Measurements from ENCODE around the gene ZNG1F. TPM values are rescaled to one million over a fixed set of nuclear protein-coding genes. Genes with fewer than 3 reads are reported as not detected.
"Not testable (repeated sequence)": the region's sequence is repeated elsewhere in the genome, so short reads cannot be mapped to it uniquely, and the experiment has no call there.

Gene ZNG1F
- total RNA-seq, 1 experiment from 2014 or later: 6.9 TPM

DNA sequence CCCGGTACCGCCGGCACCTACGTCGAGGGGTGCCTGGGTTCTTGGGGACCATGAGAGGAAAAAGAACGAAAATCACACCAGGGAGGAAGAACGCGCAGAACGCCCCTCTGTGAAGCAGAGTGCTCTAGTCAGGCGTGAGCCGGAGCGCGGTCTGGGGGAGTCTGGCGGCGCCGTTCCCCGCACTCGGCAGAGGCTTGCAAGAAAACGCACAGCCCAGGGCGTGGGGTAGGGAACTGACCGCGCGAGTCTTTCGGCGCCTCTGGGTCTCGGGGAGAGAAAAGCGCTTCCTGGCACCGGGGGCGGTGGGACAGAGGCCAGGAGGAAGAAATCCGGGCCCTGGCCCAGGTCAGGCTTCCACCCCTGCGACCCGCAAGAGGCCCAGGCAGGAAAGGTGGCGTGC is 65.3 kb downstream of the ZNG1F start:
- POLR2A ChIA-PET (ENCODE audit: unreplicated experiment); H3K79me2 ChIP-seq (ENCODE audit: low read length); H3K9ac ChIP-seq (ENCODE audit: low read length); H3K4me3 ChIP-seq (ENCODE audit: low read length); intact Hi-C loops (cut with micrococcal nuclease); DNase-seq; H3K9me2 ChIP-seq (replicated peaks; ENCODE audit: low read length); H3F3A ChIP-seq (ENCODE audit: low read length, unreplicated experiment); ATAC-seq; CTCF ChIA-PET; H2AFZ ChIP-seq (ENCODE audit: low read length); H3K27me3 ChIP-seq (ENCODE audit: low read length); H3K4me1 ChIP-seq (ENCODE audit: insufficient read depth, low read length); H3K36me3 ChIP-seq (ENCODE audit: low read depth, low read length); H3K27ac ChIP-seq (ENCODE audit: low read length); H4K20me1 ChIP-seq (ENCODE audit: low read length); H3K9me3 ChIP-seq (ENCODE audit: low read length); H3K4me2 ChIP-seq (ENCODE audit: low read length); BruUV-seq (replicated peaks): not testable (repeated sequence)

DNA sequence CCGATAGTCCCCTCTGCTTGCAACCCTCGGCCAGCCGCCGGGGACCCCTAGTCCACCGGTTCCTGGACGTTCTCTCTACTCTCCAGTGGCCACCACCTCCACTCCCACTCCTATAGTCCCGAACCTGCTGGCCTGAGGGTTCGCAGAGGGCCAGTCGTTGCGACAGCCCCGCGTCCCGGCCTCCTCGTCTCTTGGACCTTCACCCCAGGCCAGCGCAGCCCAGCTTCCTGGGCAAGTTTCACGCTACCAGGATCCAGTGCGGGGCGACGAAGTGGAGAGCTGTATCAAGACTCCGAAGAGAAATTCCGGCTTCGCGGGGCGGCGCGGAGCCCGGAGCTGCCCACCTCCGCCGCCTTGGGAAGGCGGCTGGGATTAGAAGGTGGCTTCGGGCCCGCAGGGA is 65.7 kb downstream of the ZNG1F start:
- H3K27ac ChIP-seq (ENCODE audit: low read length); CTCF ChIA-PET; H3K9me3 ChIP-seq (ENCODE audit: low read length); H3K9ac ChIP-seq (ENCODE audit: low read length); H3K4me3 ChIP-seq (ENCODE audit: low read length); H3K27me3 ChIP-seq (ENCODE audit: low read length); intact Hi-C loops (cut with micrococcal nuclease); H3K36me3 ChIP-seq (ENCODE audit: low read depth, low read length); H3K79me2 ChIP-seq (ENCODE audit: low read length); H2AFZ ChIP-seq (ENCODE audit: low read length); H3F3A ChIP-seq (ENCODE audit: low read length, unreplicated experiment); H3K4me2 ChIP-seq (ENCODE audit: low read length); H3K4me1 ChIP-seq (ENCODE audit: insufficient read depth, low read length); H3K9me2 ChIP-seq (replicated peaks; ENCODE audit: low read length); POLR2A ChIA-PET (ENCODE audit: unreplicated experiment); H4K20me1 ChIP-seq (ENCODE audit: low read length); DNase-seq; ATAC-seq; BruUV-seq (replicated peaks): not testable (repeated sequence)

DNA sequence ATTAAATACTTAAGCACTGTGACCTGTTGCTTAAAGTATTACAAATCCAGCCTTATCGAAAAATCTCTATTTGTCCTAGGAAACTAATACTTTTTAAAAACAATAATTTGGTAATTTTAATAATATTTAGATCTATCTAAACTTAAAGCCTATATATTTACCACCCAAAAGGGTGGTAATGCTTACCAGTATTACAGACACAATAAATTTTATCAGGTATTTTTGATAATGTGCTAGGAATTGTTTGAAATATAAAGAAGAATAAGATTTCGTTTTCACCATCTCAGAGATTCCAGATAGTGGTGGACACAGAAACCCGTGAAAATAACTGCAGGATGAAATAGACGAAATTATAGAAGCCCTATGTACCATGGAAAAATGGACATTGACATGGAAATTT is 68.4 kb downstream of the ZNG1F start:
- POLR2A ChIA-PET (ENCODE audit: unreplicated experiment); H3K9ac ChIP-seq (ENCODE audit: low read length); H3K9me3 ChIP-seq (ENCODE audit: low read length); H3K9me2 ChIP-seq (replicated peaks; ENCODE audit: low read length); DNase-seq; intact Hi-C loops (cut with micrococcal nuclease); CTCF ChIA-PET; H3K27me3 ChIP-seq (ENCODE audit: low read length); H3K36me3 ChIP-seq (ENCODE audit: low read depth, low read length); H3K4me2 ChIP-seq (ENCODE audit: low read length); H4K20me1 ChIP-seq (ENCODE audit: low read length); ATAC-seq; H3K4me1 ChIP-seq (ENCODE audit: insufficient read depth, low read length); H2AFZ ChIP-seq (ENCODE audit: low read length); H3F3A ChIP-seq (ENCODE audit: low read length, unreplicated experiment); BruUV-seq (replicated peaks); H3K79me2 ChIP-seq (ENCODE audit: low read length); H3K27ac ChIP-seq (ENCODE audit: low read length); H3K4me3 ChIP-seq (ENCODE audit: low read length): not testable (repeated sequence)

DNA sequence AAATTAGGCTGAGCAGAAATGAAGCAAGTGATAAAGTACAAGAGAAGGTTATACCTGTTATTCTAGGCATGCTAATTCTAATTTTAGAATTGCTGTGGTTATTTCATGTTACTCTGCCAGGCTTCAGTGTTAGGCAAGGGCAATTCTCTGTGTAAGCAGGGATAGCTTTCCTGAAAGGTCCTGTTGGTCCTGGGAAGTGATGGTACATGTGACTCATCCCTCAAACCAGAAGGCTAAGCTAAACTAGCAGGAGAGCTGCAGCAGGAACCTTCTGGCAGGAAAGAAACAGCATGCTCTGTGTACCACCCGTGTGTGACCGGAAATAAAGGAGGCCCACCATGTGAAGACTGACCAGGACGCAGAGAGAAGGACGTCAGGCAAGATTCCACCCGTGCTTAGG is 69.4 kb downstream of the ZNG1F start:
- peak; percentile 84 for ATAC-seq
- BruUV-seq (replicated peaks); CTCF ChIA-PET; H3K79me2 ChIP-seq (ENCODE audit: low read length); H3K36me3 ChIP-seq (ENCODE audit: low read depth, low read length); H3K27ac ChIP-seq (ENCODE audit: low read length); intact Hi-C loops (cut with micrococcal nuclease); H3K9ac ChIP-seq (ENCODE audit: low read length); H3K9me3 ChIP-seq (ENCODE audit: low read length); H2AFZ ChIP-seq (ENCODE audit: low read length); POLR2A ChIA-PET (ENCODE audit: unreplicated experiment); H3K4me1 ChIP-seq (ENCODE audit: insufficient read depth, low read length); H3F3A ChIP-seq (ENCODE audit: low read length, unreplicated experiment); H3K4me3 ChIP-seq (ENCODE audit: low read length); H4K20me1 ChIP-seq (ENCODE audit: low read length); DNase-seq; H3K4me2 ChIP-seq (ENCODE audit: low read length); H3K9me2 ChIP-seq (replicated peaks; ENCODE audit: low read length); H3K27me3 ChIP-seq (ENCODE audit: low read length): not testable (repeated sequence)

DNA sequence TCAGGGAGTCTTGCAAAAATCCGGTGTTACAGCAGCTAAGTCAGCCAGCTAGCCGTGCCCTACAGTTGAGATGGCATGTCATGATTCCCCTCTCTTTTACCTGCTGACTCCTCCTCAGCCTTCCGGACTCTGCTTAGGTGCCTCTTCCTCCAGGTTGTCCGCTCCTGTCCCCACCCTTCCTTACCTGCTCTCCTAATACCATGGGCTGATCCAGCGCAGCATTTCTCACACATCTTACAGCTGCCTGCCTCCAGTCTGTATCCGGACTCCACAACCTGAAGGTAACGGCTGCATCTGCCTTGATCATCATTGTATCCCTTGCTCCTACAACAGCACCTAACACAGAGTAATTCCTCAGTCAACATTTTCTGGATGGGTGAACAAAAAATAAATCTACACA is 69.8 kb downstream of the ZNG1F start:
- H3K4me3 ChIP-seq (ENCODE audit: low read length); DNase-seq; POLR2A ChIA-PET (ENCODE audit: unreplicated experiment); H3K4me2 ChIP-seq (ENCODE audit: low read length); H3F3A ChIP-seq (ENCODE audit: low read length, unreplicated experiment); CTCF ChIA-PET; H2AFZ ChIP-seq (ENCODE audit: low read length); H3K4me1 ChIP-seq (ENCODE audit: insufficient read depth, low read length); H3K36me3 ChIP-seq (ENCODE audit: low read depth, low read length); H3K9me2 ChIP-seq (replicated peaks; ENCODE audit: low read length); H3K27me3 ChIP-seq (ENCODE audit: low read length); H3K79me2 ChIP-seq (ENCODE audit: low read length); H3K9ac ChIP-seq (ENCODE audit: low read length); H3K27ac ChIP-seq (ENCODE audit: low read length); H4K20me1 ChIP-seq (ENCODE audit: low read length); intact Hi-C loops (cut with micrococcal nuclease); BruUV-seq (replicated peaks); H3K9me3 ChIP-seq (ENCODE audit: low read length): not testable (repeated sequence)
- ATAC-seq: peak; percentile 51

DNA sequence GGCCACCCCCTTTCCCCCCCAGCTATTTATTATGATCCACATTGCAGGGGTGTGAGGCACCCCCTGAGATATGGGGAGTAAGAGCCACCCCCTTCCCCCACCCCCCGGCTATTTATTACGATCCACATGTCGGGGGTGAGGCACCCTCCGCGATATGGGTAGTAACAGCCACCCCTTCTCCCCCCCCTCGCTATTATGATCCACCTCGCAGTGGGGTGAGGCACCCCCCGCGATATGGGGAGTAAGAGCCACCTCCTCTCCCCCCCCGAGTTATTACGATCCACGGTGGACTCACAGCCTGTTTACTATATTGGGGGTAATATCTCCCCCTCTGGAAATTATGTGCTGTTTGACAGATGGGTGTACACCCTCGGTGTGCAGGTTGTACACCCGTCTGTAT is 75.8 kb downstream of the ZNG1F start:
- DNase-seq; H3K4me1 ChIP-seq (ENCODE audit: insufficient read depth, low read length); POLR2A ChIA-PET (ENCODE audit: unreplicated experiment); H3K9ac ChIP-seq (ENCODE audit: low read length); H3K9me2 ChIP-seq (replicated peaks; ENCODE audit: low read length); CTCF ChIA-PET; H3K36me3 ChIP-seq (ENCODE audit: low read depth, low read length); H3K27me3 ChIP-seq (ENCODE audit: low read length); H2AFZ ChIP-seq (ENCODE audit: low read length); H4K20me1 ChIP-seq (ENCODE audit: low read length); H3K27ac ChIP-seq (ENCODE audit: low read length); H3K79me2 ChIP-seq (ENCODE audit: low read length); H3K4me3 ChIP-seq (ENCODE audit: low read length); BruUV-seq (replicated peaks); ATAC-seq; H3F3A ChIP-seq (ENCODE audit: low read length, unreplicated experiment); H3K9me3 ChIP-seq (ENCODE audit: low read length); H3K4me2 ChIP-seq (ENCODE audit: low read length); intact Hi-C loops (cut with micrococcal nuclease): not testable (repeated sequence)

DNA sequence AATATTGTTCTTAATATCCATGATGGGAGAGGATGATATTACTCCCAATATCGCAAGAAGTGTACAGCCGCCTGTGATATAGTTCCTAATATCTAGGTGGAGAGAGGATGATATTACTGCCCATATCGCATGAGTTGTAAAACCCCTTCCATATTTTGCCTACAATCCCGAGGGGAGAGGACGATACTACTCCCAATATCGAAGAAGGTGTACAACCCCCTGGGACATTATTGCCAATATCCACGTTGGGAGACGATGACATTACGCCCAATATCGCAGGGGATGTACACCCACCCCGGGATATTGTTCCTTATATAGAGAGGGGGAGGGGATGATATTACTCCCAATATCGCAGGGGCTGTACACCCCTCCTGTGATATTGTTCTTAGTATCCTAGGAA is 77.7 kb downstream of the ZNG1F start:
- H3K4me3 ChIP-seq (ENCODE audit: low read length); H3K79me2 ChIP-seq (ENCODE audit: low read length); DNase-seq; POLR2A ChIA-PET (ENCODE audit: unreplicated experiment); H3K9me3 ChIP-seq (ENCODE audit: low read length); H4K20me1 ChIP-seq (ENCODE audit: low read length); H3K36me3 ChIP-seq (ENCODE audit: low read depth, low read length); intact Hi-C loops (cut with micrococcal nuclease); H3K9me2 ChIP-seq (replicated peaks; ENCODE audit: low read length); H2AFZ ChIP-seq (ENCODE audit: low read length); H3K4me2 ChIP-seq (ENCODE audit: low read length); H3K9ac ChIP-seq (ENCODE audit: low read length); H3K27me3 ChIP-seq (ENCODE audit: low read length); H3K4me1 ChIP-seq (ENCODE audit: insufficient read depth, low read length); H3K27ac ChIP-seq (ENCODE audit: low read length); CTCF ChIA-PET; ATAC-seq; H3F3A ChIP-seq (ENCODE audit: low read length, unreplicated experiment); BruUV-seq (replicated peaks): not testable (repeated sequence)

Measured in PC-3 (cell line).